ENCODE measurements around the gene NDUFS7.

Gene NDUFS7

DNA sequence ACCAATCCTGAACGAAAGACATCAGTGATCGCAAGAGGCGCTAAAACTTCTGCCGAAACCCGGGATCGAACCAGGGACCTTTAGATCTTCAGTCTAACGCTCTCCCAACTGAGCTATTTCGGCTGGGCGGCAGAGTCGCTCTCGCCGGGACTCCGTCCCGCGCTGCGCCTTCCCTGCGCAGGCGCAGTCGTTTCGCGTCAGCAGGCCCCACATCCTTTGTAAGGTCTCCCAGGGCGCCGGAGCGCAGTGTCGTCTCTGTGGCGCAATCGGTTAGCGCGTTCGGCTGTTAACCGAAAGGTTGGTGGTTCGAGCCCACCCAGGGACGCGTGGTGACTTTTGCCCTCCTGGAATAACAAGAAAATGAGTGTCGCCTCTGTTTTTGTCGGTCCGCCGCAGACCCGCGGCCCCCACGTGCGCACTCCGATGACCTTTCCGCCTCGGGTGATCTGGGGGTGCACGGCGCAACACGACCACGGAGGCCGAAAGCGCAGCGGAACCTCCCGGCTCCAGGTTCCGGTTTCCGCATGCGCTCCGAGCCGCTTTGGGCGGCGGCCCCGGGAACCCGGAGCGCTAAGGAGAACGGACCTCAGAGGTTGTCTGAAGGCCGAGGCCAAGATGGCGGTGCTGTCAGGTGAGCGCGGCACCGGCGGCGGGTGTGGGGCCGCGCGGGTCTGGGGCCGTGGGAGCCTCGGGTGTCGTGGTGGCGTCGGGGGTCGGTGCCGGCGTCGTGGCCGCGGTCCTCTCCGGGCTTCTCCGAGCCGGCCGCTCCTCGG is at the start of gene NDUFS7:
Gene NDUFS7 (plus strand): TSS at position 596 of the 773 bp plus-strand sequence. CDS start 20 bp downstream, at position 616.
- Histone ChIP-seq H3K27ac (peak within 1 kb of the TSS in 20 of 21 experiments; percentile 67 to 96 (median 88)), H3K4me3 (peak within 1 kb of the TSS; percentile 68 to 97 (median 86))

DNA sequence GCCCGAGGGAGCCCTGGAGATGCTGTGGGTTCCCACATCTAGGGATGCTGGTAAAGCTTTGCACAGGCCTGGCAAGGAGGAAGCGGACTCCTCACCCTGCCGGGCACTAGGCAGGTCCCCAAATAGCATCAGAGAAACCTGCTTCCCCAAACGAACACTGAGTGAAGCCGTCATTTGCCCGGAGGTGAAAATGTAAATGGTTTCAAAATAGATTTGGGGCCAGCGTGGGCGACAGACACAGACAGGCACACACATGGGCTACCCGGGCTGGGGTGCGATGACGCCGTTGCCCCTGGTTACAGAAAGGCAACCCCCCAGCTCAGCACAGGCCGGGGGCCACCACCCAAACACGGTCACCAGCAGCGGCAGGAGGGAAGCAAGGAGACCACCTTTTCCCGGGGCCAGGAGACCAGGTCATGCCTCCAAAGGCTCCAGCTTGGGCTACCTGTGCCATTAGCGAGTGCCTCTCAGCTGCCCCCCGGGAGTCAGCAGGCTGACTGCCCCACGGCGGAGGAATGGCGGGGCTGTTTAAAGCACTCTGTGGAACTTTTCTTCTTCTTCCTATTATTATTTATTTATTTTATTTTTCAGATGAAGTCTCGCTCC is 47.5 kb upstream of the NDUFS7 start:
- H3K4me3 ChIP-seq: no peak overlapping the region
- H3K27ac ChIP-seq: no peak overlapping the region

DNA sequence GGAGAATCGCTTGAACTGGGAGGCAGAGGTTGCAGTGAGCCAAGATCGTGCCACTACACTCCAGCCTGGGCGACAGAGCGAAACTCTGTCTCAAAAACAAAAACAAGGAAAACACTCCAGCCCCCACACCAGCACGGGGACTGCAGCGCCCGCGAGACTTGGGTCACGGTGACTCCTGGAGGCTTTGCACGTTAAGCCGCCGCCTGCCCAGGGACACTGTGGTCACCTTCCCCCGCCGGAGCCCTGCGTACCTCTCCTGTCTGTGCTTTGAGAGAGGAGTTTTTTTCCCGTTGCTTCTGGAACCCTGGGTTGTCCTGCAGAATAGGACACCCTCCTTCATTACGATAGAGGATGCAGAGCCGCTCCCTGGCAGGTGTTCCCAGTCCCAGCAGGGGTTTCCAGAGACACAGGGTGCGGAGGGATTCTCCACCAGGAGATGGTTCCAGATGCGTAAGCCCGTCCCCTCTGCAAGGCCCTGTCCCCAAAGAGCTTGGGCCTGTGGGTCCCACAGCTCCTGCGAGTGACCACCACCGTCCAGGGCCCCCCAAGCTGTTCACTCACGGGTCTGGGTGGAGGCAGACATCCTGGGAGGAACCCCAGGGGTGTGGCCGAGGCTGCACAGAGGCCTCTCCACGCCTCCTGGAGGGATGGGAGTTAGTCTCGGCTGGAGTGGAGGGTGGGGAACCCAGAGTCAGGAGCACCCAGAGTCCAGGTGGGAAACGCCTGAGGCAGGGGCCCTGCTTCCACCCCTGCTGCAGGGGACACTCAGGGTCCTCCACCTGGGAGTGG is 42.8 kb upstream of the NDUFS7 start:
- Histone ChIP-seq H3K27ac (no peak overlapping the region), H3K4me3 (no peak overlapping the region)

DNA sequence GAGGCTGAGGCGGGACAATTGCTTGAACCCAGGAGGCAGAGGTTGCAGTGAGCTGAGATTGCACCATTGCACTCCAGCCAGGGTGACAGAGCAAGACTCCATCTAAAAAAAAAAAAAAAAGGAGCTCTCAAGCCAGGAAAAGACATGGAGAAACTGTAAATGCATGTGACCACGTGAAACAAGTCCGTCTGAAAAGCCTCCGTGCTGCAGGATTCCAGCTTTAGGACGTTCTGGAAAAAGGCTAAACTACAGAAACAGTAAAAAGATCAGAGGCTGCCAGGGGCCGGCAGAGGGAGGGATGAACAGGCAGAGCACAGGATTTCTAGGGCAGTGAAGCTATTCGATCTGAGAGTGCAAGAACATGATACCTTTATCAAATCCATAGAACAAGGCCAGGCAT is 40.7 kb upstream of the NDUFS7 start:
- Histone ChIP-seq H3K27ac (no peak overlapping the region), H3K4me3 (no peak overlapping the region)

DNA sequence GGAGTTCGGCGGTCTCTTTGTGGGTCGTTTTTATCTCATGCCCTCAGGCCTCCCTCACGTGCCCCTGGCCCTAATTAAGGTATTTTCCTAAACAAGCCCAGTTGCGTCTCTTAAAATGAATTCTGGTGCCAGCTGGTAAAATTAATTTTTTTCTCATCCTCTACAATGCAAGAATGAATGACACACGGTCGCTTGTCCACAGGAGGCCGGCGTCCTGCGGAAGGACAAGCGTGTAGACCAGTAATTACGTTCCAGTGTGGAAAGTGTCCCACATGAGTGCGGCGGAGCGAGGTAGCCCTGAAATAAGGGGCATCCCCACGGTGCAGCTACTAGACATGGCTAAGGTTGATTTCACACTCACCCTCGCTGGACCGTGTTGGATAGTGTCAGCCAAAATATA is 34.5 kb upstream of the NDUFS7 start:
- H3K4me3 ChIP-seq: no peak overlapping the region
- H3K27ac ChIP-seq: no peak overlapping the region

DNA sequence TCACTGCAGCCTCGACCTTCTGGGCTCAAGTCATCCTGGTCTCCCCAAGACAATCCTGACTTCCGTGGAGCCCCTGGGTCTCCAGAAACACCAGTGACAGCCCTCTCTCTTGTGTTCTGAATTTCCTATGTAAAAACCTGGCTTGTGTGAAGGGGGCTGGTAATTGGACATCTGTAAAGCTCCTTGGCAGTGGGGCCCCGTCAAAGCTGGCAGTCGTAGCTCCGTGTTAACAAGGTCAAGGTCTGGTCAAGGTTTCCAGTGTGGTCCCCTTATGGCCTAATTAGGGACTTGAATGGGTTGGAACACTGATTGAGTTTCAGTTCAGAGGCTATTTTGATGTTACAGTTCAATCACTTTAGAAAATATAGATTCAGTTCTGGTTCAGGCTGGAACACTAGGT is 32.8 kb upstream of the NDUFS7 start:
- no peak overlapping the region for H3K4me3 ChIP-seq
- H3K27ac ChIP-seq: no peak overlapping the region

DNA sequence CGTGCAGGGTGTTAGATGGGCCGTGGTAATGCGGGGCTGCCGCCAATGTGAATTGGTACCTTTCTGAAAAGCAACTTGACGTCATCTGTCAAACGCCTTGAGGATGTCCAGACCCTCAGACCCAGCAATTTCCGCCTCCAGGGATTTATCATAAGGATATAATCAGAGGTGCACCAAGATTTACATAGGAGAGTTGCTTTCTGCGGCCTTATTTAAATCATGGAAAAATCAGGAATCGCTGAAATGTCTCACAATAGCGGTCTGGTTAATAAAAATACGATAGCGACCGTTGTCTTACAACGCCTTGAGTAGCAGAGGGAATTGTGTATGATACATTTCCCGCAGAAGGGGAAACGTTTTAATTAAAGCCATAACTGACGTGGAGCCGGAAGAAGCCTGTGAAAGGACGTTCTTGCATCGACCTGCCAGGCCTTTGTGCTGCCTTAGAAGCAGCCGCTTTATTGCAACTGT is 32.3 kb upstream of the NDUFS7 start:
- Histone ChIP-seq H3K4me3 (no peak overlapping the region), H3K27ac (no peak overlapping the region)

DNA sequence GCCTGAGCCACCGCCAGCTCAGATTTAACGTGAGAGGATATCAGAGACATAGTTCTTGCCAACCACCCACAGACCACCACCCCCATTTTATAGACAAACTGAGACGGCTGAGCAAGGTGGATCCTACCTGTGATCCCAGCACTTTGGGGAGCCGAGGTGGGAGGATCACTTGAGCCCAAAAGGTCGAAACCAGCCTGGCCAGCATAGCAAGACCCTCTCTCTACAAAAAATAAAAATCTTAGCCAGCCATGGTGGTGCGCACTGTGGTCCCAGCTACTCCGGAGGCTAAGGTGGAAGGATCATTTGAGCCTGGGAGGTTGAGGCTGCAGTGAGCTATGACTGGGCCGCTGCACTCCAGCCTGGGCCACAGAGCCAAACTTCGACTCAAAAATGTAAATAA is 30.6 kb upstream of the NDUFS7 start:
- no peak overlapping the region for H3K4me3 ChIP-seq
- no peak overlapping the region for H3K27ac ChIP-seq

DNA sequence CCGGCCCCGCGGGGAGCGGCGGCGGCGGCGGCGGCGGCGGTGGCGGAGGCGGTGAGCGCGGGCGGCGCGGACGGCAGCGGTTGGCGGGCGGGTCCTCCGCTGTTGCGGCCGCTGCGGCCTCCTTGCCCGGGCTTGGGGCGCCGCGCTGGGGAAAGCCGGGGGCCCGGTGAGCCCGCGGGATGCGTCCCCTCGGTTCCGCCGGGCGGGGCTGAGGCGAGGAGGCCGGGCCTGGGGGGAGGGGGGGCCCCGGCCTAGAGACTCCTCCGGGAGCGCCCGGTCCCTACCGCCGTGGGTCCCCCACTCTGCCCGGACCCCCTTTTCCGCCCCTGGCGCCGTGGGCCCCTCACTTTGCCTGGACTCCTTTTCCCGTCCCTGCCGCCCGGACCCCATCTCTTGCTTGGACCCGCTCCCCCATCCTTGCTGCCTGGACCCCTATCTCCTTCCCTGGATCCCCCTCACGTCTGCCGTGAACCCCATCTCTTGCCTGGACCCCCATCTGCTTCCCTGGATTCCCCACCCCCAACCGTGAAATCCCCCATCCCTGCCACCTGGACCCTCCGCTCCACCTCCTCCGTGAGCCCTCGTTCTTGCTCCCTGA is 28.6 kb upstream of the NDUFS7 start:
- Histone ChIP-seq H3K4me3 (peak overlapping the region; percentile 71 to 95 (median 81)), H3K27ac (peak overlapping the region in 19 of 21 experiments; percentile 49 to 96 (median 83))

DNA sequence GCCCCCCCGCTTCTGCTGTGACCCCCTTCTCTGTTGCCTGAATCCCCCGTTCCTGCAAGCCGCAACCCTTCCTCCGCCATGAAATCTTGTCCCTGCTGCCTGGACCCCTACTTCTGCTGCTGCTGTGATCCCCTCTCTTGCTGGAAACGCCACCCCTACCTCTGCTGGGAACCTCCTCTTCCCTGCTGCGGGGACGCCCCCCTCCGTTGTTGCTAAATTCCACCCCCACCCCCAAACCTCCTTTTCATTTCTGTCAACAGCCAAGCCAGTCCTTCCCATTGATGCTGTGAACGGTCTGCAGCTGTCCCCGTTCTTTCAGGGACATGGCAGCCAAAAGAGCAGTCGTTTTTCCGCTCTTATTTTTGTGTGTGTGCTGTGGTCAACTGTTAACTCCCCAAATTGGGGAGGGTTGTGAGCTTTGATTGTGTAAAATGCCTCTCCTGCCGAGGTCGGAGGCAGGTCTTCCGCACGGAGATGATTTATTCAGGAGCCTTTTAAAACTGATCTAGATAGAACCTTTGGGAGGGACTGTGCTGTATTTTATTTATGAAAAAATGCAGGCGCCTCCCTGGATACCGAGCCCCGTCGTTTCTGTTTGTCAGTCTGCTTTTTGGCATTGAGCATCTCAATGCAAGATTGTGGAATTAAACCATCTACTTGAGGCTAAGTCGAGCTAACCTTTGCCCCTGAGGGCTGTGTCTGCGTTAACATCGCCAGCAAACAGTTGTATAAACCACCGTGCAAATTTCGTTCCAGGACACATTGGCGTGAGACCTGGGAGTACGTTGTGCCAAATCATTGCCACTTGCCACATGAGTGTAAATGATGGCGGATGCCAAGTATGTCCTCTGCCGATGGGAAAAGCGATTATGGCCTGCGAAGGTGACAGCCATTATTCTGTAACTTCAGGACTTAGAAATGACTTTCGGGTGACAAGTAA is 27.9 kb upstream of the NDUFS7 start:
- peak overlapping the region; percentile 71 to 95 (median 81) for H3K4me3 ChIP-seq
- peak overlapping the region in 19 of 21 experiments; percentile 49 to 96 (median 83) for H3K27ac ChIP-seq

DNA sequence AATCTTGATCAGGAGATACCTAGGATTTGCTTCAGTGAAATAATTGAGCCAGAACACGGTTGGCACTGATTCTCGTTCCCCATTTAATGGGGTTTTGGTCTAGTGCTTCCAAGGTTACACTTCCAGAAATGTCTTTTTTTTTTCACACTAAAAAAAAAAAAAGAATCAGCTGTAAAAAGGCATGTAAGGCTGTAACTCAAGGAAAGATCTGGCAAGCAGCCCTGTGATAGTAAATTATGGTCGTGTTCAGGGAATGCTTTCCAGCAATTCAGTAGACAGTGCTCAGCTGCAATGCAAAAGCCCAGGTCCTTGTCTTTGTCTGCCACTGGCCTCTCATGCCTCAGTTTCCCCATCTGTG is 27.2 kb upstream of the NDUFS7 start:
- Histone ChIP-seq H3K27ac (peak overlapping the region in 1 of 21 experiments; percentile 15), H3K4me3 (peak overlapping the region in 1 of 7 experiments; percentile 71)

DNA sequence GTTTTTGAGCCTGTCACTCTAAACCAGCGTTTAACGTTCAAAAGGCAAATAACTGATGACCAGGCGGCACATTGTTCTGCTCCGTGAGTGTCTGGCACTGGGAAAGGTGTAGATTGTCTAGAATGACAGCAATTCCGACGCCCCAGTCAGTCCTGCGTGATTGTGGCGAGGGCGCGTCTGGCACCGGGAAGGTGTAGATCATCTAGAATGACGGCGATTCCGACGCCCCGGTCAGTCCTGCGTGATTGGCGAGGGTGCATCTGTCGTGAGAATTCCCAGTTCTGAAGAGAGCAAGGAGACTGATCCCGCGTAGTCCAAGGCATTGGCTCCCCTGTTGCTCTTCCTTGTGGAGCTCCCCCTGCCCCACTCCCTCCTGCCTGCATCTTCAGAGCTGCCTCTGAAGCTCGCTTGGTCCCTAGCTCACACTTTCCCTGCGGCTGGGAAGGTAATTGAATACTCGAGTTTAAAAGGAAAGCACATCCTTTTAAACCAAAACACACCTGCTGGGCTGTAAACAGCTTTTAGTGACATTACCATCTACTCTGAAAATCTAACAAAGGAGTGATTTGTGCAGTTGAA is 26.1 kb upstream of the NDUFS7 start:
- Histone ChIP-seq H3K27ac (no peak overlapping the region), H3K4me3 (no peak overlapping the region)

DNA sequence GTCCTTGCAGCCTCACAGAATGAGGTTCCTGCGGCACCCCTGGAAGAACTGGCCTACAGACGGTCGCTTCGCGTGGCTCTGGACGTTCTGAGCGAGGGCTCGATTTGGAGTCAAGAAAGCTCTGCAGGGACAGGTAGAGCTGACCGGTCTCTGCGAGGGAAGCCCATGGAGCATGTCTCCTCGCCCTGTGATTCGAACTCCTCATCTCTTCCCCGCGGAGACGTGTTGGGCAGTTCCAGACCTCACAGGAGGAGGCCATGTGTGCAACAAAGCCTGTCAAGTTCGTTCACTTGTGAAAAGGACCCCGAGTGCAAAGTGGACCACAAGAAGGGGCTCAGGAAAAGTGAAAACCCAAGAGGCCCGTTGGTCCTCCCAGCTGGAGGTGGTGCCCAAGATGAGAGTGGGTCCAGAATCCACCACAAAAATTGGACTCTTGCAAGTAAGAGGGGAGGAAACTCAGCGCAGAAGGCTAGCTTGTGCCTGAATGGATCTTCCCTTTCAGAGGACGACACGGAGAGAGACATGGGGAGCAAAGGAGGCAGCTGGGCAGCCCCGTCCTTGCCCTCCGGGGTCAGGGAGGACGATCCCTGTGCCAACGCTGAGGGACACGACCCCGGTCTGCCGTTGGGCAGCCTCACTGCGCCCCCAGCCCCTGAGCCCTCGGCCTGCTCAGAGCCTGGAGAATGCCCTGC is 23.4 kb upstream of the NDUFS7 start:
- Histone ChIP-seq H3K27ac (peak overlapping the region in 20 of 21 experiments; percentile 14 to 83 (median 64)), H3K4me3 (peak overlapping the region in 2 of 7 experiments; percentile 17 to 21)

DNA sequence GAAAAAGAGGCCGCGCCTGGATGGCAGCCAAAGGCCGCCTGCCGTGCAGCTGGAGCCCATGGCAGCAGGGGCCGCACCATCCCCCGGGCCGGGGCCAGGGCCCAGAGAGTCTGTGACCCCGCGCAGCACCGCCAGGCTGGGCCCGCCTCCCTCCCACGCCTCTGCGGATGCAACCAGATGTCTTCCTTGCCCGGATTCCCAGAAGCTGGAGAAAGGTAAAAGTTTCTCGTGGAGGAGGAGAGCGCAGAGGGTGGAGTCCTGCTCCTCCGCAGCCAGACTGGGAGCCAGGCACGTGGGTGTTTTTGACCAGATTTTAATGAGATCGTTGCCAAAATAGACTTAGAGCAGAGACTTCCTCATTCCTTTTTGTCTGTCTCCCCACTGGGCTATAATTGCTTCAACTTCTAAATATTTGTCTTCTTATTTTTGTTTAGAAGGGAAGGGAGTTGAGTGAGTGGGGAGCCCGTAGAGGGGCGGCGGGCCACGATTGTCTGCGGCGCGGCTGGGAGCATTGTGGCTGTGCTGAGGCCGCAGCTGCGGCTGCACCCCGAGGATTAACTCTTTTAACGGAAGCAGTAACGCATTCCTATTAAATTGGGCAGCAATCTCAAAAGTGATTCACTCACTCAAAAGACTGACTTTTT is 22.8 kb upstream of the NDUFS7 start:
- peak overlapping the region in 3 of 7 experiments; percentile 10 to 21 (median 17) for H3K4me3 ChIP-seq
- H3K27ac ChIP-seq: peak overlapping the region in 20 of 21 experiments; percentile 14 to 83 (median 64)

DNA sequence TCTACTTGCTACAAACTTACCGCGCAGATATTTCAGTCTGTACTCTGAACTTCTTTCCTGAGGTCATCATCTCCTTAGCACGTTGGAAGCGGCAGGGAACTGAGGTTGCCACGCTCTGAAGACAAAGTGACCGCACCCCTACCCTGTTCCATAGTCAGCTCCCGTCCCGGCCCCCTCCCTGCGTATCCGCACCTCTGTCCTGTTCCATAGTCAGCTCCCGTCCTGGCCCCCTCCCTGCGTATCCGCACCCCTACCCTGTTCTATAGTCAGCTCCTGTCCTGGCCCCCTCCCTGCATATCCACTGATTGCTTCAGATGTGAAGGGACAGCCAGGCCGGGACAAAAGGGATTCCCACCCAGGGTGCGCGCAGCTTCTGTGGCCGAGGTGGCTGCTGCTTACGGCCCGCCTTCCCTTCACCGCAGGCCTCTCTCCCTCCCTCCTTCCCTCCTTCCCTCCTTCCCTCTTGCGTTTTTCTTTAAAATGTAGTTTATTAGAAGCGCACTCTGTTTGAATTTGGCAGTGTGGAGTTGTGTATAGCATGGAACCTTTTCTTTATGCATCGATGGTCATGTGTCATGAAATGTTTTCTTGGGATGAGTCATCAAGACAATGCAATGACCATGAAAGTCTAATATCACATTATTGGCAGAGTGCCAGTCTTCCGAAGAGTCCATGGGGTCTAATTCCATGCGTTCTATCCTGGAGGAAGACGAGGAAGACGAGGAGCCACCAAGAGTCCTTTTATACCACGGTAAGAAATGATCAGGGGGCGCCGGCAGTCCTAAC is 21.9 kb upstream of the NDUFS7 start:
- H3K4me3 ChIP-seq: peak overlapping the region in 2 of 7 experiments; percentile 17 to 21
- peak overlapping the region in 17 of 21 experiments; percentile 16 to 83 (median 65) for H3K27ac ChIP-seq

DNA sequence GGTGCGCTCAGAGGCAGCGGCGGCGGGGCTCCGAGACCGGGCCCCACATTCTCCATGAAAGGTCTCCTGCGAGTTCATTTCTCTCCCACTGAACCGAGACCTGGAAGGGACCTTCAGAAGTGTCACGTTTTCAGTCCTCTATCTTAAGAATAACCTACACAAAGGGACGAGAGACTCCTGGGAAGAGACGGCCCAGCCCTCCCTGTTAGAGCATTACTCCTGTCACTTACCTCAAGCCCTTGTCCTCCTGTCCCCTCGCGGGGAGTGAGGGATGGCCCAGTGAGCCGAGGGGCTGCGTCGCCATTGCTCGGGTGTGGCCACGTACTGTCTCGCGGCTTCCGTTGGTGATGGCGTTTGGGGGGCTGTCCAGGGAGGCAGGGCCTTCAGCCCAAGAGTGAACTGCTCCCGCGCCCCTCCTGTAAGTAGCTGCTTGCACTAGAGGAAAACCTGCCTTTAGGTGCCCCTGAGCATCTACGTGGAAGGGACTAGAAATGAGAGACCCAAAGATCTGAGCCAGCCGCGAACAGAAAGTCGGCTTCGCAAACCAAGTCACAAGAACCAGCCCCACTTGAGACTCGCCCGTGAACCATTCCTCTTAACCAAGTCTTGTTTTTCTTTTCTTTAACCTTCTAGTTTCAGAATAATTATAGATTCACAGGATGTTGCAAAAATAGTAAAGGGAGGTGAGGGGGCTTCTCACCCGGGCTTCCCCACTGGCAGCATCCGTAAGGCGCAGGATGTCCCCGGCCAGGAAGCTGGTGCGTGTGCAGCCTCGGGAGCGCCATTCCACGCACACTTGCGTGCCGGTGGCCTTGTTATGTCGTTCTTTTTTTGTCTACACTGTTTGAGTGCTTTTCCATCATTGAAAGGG is 21.1 kb upstream of the NDUFS7 start:
- Histone ChIP-seq H3K27ac (peak overlapping the region in 5 of 21 experiments; percentile 22 to 74 (median 36)), H3K4me3 (no peak overlapping the region)

Data from skin epidermis (tissue), 12 donors.